Testis (tissue), 2 donors: ENCODE measurements around the gene COMMD4.
"Not testable (repeated sequence)": the region's sequence is repeated elsewhere in the genome, so short reads cannot be mapped to it uniquely, and the experiment has no call there.

Source experiments
- POLR2A ChIP-seq: fragments of 450-650 bp; IDR thresholded peaks from one replicate; pipeline ENCODE4 v1.6.1; 2017; ENCODE audit warnings: antibody characterized with exemption, mild to moderate bottlenecking, moderate library complexity
- TF ChIP-seq, protein P1 (sequence below), 3 experiments: fragments of 450-650 bp in 2 of 3; fragments of 200-600 bp in 1 of 3; sonication (generic) in 1 of 3; IDR thresholded peaks; one replicate each; pipeline ENCODE4 v1.5.1; 2016 to 2019; ENCODE audit warnings: antibody characterized with exemption in 3 of 3, mild to moderate bottlenecking in 2 of 3, moderate library complexity in 1 of 3

DNA sequence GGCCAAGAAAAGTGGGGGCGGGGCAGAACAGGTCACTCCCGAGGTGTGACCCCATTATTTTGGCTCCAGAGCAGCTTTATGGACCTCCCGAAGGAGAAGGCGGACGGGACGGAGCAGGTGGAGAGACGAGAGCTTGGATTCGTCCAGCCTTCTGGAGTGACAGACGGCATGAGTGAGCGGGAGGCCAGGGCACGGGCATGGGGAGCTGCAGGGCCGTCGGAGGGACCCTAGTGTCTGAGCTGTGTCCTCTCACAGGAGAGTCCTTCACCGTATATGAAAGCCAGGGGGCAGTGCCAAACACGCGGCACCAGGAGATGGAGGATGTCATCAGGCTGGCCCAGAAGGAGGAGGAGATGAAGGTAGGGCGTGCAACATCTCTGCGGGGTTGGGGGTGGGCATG is 42.2 kb upstream of the COMMD4 start:
- TF ChIP-seq, protein P1, sequence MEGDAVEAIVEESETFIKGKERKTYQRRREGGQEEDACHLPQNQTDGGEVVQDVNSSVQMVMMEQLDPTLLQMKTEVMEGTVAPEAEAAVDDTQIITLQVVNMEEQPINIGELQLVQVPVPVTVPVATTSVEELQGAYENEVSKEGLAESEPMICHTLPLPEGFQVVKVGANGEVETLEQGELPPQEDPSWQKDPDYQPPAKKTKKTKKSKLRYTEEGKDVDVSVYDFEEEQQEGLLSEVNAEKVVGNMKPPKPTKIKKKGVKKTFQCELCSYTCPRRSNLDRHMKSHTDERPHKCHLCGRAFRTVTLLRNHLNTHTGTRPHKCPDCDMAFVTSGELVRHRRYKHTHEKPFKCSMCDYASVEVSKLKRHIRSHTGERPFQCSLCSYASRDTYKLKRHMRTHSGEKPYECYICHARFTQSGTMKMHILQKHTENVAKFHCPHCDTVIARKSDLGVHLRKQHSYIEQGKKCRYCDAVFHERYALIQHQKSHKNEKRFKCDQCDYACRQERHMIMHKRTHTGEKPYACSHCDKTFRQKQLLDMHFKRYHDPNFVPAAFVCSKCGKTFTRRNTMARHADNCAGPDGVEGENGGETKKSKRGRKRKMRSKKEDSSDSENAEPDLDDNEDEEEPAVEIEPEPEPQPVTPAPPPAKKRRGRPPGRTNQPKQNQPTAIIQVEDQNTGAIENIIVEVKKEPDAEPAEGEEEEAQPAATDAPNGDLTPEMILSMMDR (IDR thresholded peaks at IDR 0.05): not testable (repeated sequence)
- TF ChIP-seq POLR2A: not testable (repeated sequence)
